ENCODE measurements around the gene ITPR2. TPM values are rescaled to one million over a fixed set of nuclear protein-coding genes. Genes with fewer than 3 reads are reported as not detected.
A peak's percentile ranks its signal among the peaks of the same experiment; 100 is the strongest.

The ITPR2 gene
- total and polyA plus RNA-seq, 4 donors: 1.5 to 84.8 (median 21.8) TPM

- H3K4me3 ChIP-seq (ENCODE audit: low read length in 2 of 2): no peak overlapping the region
- intact Hi-C loops (cut with DNase I): no loop called here
- ATAC-seq (ENCODE audit: low FRiP score) (no peak), DNase-seq (no peak)
- no peak overlapping the region for H3K27ac ChIP-seq (ENCODE audit: low read depth in 1 of 2, low read length in 2 of 2)
- WGBS, 2 donors: 61 to 68% methylated on average over 3 of the region's 3 CpGs
- no peaks in the 10 kb centered on the region for H3K9me3 ChIP-seq (ENCODE audit: control insufficient read depth, low read length)
- H3K4me1 ChIP-seq (ENCODE audit: control insufficient read depth in 1 of 2, insufficient read depth in 2 of 2, low read length in 2 of 2): no peaks in the 10 kb centered on the region
- H3K27me3 ChIP-seq (ENCODE audit: control insufficient read depth in 1 of 2, insufficient read depth in 2 of 2, low read length in 1 of 2): no peaks in the 10 kb centered on the region
- H3K36me3 ChIP-seq (ENCODE audit: control insufficient read depth in 1 of 2, insufficient read depth in 2 of 2, low read length in 1 of 2): no peaks in the 10 kb centered on the region
These were observed 121.4 kb downstream of the ITPR2 start for GRCh38 chr12:26711569-26711968.

DNA sequence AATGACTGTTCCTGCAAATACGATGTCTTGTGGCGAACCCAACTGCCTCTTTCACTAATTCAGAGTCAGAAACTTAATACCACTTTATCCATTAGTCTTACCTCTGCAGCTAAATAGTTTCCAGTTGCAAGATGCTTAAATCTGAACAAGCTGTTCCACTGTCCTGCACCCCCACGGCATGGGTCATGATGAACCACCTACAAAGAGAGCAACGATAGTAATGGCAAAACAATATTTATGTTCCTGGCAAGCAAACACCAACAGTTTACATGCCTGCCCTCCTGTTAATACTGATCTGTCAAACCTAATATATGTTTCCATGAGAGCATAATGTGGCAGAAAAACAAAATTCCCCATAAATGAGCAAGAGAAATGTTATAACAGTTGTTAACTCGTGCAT lies 121.9 kb downstream of the ITPR2 start:
- no peak overlapping the region for H3K27ac ChIP-seq (ENCODE audit: low read depth in 1 of 2, low read length in 2 of 2)
- WGBS, 2 donors: 52 to 58% methylated on average over 5 of the region's 5 CpGs
- no peaks in the 10 kb centered on the region for H3K36me3 ChIP-seq (ENCODE audit: control insufficient read depth in 1 of 2, insufficient read depth in 2 of 2, low read length in 1 of 2)
- DNase-seq (no peak), ATAC-seq (ENCODE audit: low FRiP score) (no peak)
- intact Hi-C loops (cut with DNase I): no loop called here
- no peaks in the 10 kb centered on the region for H3K27me3 ChIP-seq (ENCODE audit: control insufficient read depth in 1 of 2, insufficient read depth in 2 of 2, low read length in 1 of 2)
- no peak overlapping the region for H3K4me3 ChIP-seq (ENCODE audit: low read length in 2 of 2)
- no peaks in the 10 kb centered on the region for H3K4me1 ChIP-seq (ENCODE audit: control insufficient read depth in 1 of 2, insufficient read depth in 2 of 2, low read length in 2 of 2)
- no peaks in the 10 kb centered on the region for H3K9me3 ChIP-seq (ENCODE audit: control insufficient read depth, low read length)

- H3K4me3 ChIP-seq (ENCODE audit: low read length in 2 of 2): no peak overlapping the region
- intact Hi-C loops (cut with DNase I): no loop called here
- no peaks in the 10 kb centered on the region for H3K27me3 ChIP-seq (ENCODE audit: control insufficient read depth in 1 of 2, insufficient read depth in 2 of 2, low read length in 1 of 2)
- no peak overlapping the region for H3K27ac ChIP-seq (ENCODE audit: low read depth in 1 of 2, low read length in 2 of 2)
- WGBS, 2 donors: 95% methylated on average over 2 of the region's 2 CpGs
- H3K9me3 ChIP-seq (ENCODE audit: control insufficient read depth, low read length): no peaks in the 10 kb centered on the region
- DNase-seq (no peak), ATAC-seq (ENCODE audit: low FRiP score) (no peak)
- H3K4me1 ChIP-seq (ENCODE audit: control insufficient read depth in 1 of 2, insufficient read depth in 2 of 2, low read length in 2 of 2): peaks cover 0 to 4% of the 10 kb centered on the region in 2 donors
- H3K36me3 ChIP-seq (ENCODE audit: control insufficient read depth in 1 of 2, insufficient read depth in 2 of 2, low read length in 1 of 2): no peaks in the 10 kb centered on the region
These were observed 127.1 kb downstream of the ITPR2 start for GRCh38 chr12:26705851-26706250.

DNA sequence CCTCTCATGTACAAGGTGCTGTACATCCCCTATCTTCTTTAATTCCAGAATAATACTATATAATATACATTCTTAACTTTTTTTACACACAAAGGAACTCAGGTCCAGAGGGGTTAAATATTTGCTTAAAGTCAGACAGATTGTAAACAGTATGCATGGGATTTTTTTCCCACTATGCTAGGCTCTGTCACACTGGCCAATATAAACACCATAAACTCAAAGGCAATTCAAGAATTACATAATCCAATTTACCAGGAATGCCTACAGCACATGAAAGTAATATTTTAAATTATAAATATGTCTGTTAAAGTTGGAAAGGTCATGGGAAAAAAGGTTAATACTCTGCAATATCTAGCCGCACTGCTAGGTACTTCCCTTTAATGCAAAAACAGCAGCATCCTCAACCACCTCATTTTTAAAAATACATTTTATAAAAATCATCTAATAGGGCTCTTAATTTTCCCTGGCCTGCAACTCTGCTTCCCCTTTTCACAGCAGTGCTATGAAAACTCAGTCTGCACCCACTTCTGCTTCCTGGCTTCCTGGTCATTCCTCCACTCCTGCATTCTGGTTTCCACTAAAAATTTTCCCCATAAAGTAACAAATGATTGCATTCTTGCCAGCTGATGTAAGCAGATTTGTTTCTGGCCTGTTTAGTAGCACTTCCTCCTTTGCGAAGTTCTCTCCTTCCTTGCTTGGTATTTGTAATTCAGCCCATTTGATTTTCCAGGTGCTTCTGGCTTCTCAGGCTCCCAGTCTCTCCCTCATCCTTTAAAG lies 128.1 kb downstream of the ITPR2 start:
- Histone ChIP-seq H3K4me1 (ENCODE audit: control insufficient read depth in 1 of 2, insufficient read depth in 2 of 2, low read length in 2 of 2) (peaks cover 0 to 4% of the 10 kb centered on the region in 2 donors), H3K27ac (ENCODE audit: low read depth in 1 of 2, low read length in 2 of 2) (peak overlapping the region; percentile 19 to 28), H3K4me3 (ENCODE audit: low read length in 2 of 2) (no peak overlapping the region), H3K9me3 (ENCODE audit: control insufficient read depth, low read length) (no peaks in the 10 kb centered on the region), H3K27me3 (ENCODE audit: control insufficient read depth in 1 of 2, insufficient read depth in 2 of 2, low read length in 1 of 2) (no peaks in the 10 kb centered on the region), H3K36me3 (ENCODE audit: control insufficient read depth in 1 of 2, insufficient read depth in 2 of 2, low read length in 1 of 2) (no peaks in the 10 kb centered on the region)
- intact Hi-C loops (cut with DNase I): loop anchor here in 1 of 2 donors (5.0 kb wide), 1 partner anchor 73 kb away; no protein-coding TSS in a partner anchor
- DNase-seq (peak in 1 of 2 donors; percentile 54), ATAC-seq (ENCODE audit: low FRiP score) (peak; percentile 48)
- 0 to 7% methylated on average over 2 of the region's 2 CpGs for WGBS, 2 donors

DNA sequence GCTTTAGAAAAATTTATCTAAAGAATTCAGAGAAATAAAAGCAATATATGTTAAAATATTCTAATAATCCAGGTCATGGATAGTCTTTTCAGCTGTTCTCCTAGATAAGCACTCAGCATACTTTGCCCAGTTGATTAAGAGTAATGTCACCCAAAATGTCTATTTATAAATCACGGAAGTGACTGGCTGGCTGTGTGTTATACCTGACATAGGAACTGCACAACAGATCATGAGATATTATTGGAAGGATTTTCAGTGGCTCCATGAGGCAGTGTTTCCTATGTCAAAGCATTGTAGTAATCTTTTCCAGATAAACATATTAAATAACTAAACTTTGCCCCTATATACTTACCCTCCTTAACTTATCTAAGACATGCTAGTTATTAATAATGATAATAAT lies 128.8 kb downstream of the ITPR2 start:
- peaks cover 0 to 4% of the 10 kb centered on the region in 2 donors for H3K4me1 ChIP-seq (ENCODE audit: control insufficient read depth in 1 of 2, insufficient read depth in 2 of 2, low read length in 2 of 2)
- H3K9me3 ChIP-seq (ENCODE audit: control insufficient read depth, low read length): no peaks in the 10 kb centered on the region
- H3K27ac ChIP-seq (ENCODE audit: low read depth in 1 of 2, low read length in 2 of 2): no peak overlapping the region
- no peaks in the 10 kb centered on the region for H3K27me3 ChIP-seq (ENCODE audit: control insufficient read depth in 1 of 2, insufficient read depth in 2 of 2, low read length in 1 of 2)
- 3 to 7% methylated on average over 1 of the region's 1 CpG for whole genome bisulfite sequencing, 2 donors
- H3K4me3 ChIP-seq (ENCODE audit: low read length in 2 of 2): no peak overlapping the region
- ATAC-seq (ENCODE audit: low FRiP score) (no peak), DNase-seq (no peak)
- intact Hi-C loops (cut with DNase I): loop anchor here in 1 of 2 donors (5.0 kb wide), 1 partner anchor 72 kb away; no protein-coding TSS in a partner anchor
- H3K36me3 ChIP-seq (ENCODE audit: control insufficient read depth in 1 of 2, insufficient read depth in 2 of 2, low read length in 1 of 2): no peaks in the 10 kb centered on the region

- intact Hi-C loops (cut with DNase I): loop anchor here in 1 of 2 donors (5.0 kb wide), 1 partner anchor 70 kb away; no protein-coding TSS in a partner anchor
- no peak for DNase-seq
- H3K4me1 ChIP-seq (ENCODE audit: control insufficient read depth in 1 of 2, insufficient read depth in 2 of 2, low read length in 2 of 2): peaks cover 0 to 4% of the 10 kb centered on the region in 2 donors
- 87 to 91% methylated on average over 4 of the region's 4 CpGs for WGBS, 2 donors
- H3K27me3 ChIP-seq (ENCODE audit: control insufficient read depth in 1 of 2, insufficient read depth in 2 of 2, low read length in 1 of 2): no peaks in the 10 kb centered on the region
- no peak for ATAC-seq (ENCODE audit: low FRiP score)
- H3K4me3 ChIP-seq (ENCODE audit: low read length in 2 of 2): no peak overlapping the region
- H3K36me3 ChIP-seq (ENCODE audit: control insufficient read depth in 1 of 2, insufficient read depth in 2 of 2, low read length in 1 of 2): no peaks in the 10 kb centered on the region
- no peaks in the 10 kb centered on the region for H3K9me3 ChIP-seq (ENCODE audit: control insufficient read depth, low read length)
- no peak overlapping the region for H3K27ac ChIP-seq (ENCODE audit: low read depth in 1 of 2, low read length in 2 of 2)
These were observed 130.3 kb downstream of the ITPR2 start for GRCh38 chr12:26702741-26703140.

GRCh38 chr12:26701604-26702215 lies 131.3 kb downstream of the ITPR2 start:
- Histone ChIP-seq H3K9me3 (ENCODE audit: control insufficient read depth, low read length) (no peaks in the 10 kb centered on the region), H3K27me3 (ENCODE audit: control insufficient read depth in 1 of 2, insufficient read depth in 2 of 2, low read length in 1 of 2) (no peaks in the 10 kb centered on the region), H3K4me3 (ENCODE audit: low read length in 2 of 2) (no peak overlapping the region), H3K27ac (ENCODE audit: low read depth in 1 of 2, low read length in 2 of 2) (no peak overlapping the region), H3K36me3 (ENCODE audit: control insufficient read depth in 1 of 2, insufficient read depth in 2 of 2, low read length in 1 of 2) (no peaks in the 10 kb centered on the region), H3K4me1 (ENCODE audit: control insufficient read depth in 1 of 2, insufficient read depth in 2 of 2, low read length in 2 of 2) (peaks cover 0 to 4% of the 10 kb centered on the region in 2 donors)
- intact Hi-C loops (cut with DNase I): loop anchor here in 1 of 2 donors (5.0 kb wide), 1 partner anchor 69 kb away; no protein-coding TSS in a partner anchor
- 94 to 100% methylated on average over 1 of the region's 1 CpG for WGBS, 2 donors
- no peak for DNase-seq
- ATAC-seq (ENCODE audit: low FRiP score): no peak

- H3K4me3 ChIP-seq (ENCODE audit: low read length in 2 of 2): no peak overlapping the region
- H3K9me3 ChIP-seq (ENCODE audit: control insufficient read depth, low read length): no peaks in the 10 kb centered on the region
- 89 to 91% methylated on average over 4 of the region's 4 CpGs for WGBS, 2 donors
- intact Hi-C loops (cut with DNase I): loop anchor here in 1 of 2 donors (5.0 kb wide), 1 partner anchor 68 kb away; no protein-coding TSS in a partner anchor
- no peaks in the 10 kb centered on the region for H3K27me3 ChIP-seq (ENCODE audit: control insufficient read depth in 1 of 2, insufficient read depth in 2 of 2, low read length in 1 of 2)
- DNase-seq (no peak), ATAC-seq (ENCODE audit: low FRiP score) (peak; percentile 22)
- no peak overlapping the region for H3K27ac ChIP-seq (ENCODE audit: low read depth in 1 of 2, low read length in 2 of 2)
- no peaks in the 10 kb centered on the region for H3K36me3 ChIP-seq (ENCODE audit: control insufficient read depth in 1 of 2, insufficient read depth in 2 of 2, low read length in 1 of 2)
- peaks cover 0 to 4% of the 10 kb centered on the region in 2 donors for H3K4me1 ChIP-seq (ENCODE audit: control insufficient read depth in 1 of 2, insufficient read depth in 2 of 2, low read length in 2 of 2)
These were observed 132.6 kb downstream of the ITPR2 start for GRCh38 chr12:26700430-26700829.

Measured in aorta (tissue), 5 donors.